Activated CD4-positive, alpha-beta T cell treated with anti-CD3 and anti-CD28 coated beads, Interleukin-2, Interleukin-6, amounts not matched to agents 100 ng/mL and 50 ng/mL, durations not matched to agents 16 hours and 8 hours (primary cell): Measurements from ENCODE around the gene OBSCN.
A peak's percentile ranks its signal among the peaks of the same experiment; 100 is the strongest.

ENCODE experiments used
- DNase-seq: peaks from one replicate; pipeline ENCODE4 v3.0.0-alpha.2; 2020

The OBSCN gene

GRCh38 chr1:228408869-228409805, 201.3 kb downstream of the OBSCN start:
- no peak for DNase-seq

DNA sequence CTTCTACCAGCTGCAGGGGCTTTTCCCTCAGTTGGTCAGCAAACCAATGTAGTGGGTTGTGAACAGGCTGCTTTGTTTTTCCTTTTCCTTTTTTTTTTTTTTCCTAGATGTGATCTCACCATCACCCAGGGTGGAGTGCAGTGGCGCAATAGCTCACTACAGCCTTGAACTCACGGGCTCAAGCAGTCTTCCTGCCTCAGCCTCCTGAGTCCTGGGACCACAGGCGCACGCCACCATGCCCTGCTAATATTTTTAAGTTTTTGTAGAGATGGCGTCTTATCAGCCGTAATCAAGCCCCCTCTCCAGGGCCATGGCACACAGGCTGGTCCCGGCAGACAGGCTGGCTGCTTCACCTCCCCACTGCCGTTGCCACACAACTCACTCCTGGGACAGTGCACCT, 202.2 kb downstream of the OBSCN start:
- no peak for DNase-seq

- no peak for DNase-seq
Observed at GRCh38 chr1:228410671-228411070, 202.8 kb downstream of the OBSCN start.

DNA sequence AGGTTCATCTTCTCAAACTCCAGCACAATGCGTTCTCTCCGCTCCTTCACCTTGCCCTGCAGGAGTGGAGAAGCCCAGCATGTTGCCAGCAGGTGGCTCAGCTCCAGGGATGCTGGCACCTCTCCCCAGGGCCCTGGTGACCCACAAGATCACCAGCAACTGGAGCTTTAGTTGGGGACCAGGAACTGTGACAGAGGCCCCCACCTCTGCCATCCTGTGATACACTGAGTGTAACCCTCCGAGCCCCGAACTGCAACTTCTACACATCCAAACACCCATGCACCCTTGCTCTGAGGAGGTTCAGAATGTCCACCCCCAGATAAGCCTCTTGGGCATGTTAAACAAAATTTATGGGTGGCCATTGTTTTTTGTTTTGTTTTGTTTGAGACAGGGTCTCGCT, 203.3 kb downstream of the OBSCN start:
- DNase-seq = no peak

- no peak for DNase-seq
Observed at GRCh38 chr1:228411548-228412430, 203.9 kb downstream of the OBSCN start.

DNA sequence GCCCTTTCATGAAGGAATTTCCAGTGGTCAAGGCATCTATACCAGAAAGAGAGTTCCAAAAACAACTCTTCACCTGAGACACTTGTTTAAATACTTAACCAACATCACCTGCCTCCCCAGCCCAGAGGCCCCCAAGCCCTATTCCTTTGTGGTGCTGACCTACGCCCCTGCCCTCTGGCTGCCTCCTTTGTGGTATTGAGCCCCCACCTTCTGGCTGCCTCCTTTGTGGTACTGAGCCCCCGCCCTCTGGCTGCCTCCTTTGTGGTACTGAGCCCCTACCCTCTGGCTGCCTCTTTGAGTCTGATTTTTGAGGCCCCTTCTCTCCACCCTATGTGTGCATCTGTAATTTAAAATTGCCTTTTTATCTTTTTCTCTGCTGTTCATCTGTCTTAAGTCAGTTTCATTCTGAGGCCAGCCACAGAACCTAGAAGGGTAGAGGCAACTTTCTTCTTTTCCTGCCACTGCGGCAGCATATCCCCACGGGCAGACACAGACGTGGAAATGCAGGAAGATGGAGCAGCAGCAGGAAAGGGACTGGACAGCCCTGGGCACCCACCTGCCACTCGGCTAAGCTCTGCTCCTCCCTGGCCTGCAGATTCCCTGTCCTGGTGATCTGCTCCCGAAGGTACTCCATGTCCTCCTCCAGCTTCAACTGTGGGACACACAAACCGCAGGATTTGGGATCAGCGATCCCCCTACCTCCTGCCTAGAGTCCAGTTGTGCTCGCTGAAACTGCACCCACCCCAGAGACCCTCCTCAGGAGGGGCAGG, 205.6 kb downstream of the OBSCN start:
- no peak for DNase-seq

GRCh38 chr1:228414511-228415211, 206.8 kb downstream of the OBSCN start:
- no peak for DNase-seq

DNA sequence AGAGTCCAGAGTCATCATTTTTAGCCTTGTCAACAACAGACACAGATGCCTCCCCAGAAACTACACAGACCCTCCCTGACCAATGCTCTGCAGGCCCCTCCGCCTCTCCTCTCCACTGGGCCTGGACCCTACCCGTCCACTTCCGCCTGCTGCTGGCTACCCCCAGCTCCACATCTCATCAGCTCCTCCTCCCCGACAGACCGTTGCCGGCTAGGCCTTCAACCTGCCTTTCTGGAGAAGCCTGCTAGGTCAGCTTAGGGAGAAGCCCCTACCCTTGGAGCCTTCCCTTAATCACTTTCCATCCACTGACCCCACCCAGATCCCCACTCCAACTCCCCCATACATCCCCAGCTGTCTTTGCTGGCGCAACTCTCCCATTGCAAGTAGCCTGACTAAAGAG, 207.4 kb downstream of the OBSCN start:
- no peak for DNase-seq

DNA sequence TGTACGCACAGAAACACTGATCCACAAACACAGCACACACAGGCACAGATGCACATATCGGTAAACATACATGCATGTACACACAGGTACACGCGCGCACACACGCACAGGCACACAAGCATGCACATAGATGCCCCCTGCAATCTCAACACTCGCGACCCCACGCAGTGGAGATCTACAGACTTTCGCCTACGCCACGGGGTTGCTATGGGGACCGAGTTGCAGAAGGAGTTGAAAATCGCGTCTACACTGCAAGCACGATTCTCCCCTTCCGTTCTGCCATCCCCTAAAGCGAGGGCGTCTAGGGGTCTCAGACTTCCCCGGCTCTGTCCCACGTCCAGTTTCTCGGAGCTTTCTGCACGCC, 208.0 kb downstream of the OBSCN start:
- DNase-seq = no peak

DNA sequence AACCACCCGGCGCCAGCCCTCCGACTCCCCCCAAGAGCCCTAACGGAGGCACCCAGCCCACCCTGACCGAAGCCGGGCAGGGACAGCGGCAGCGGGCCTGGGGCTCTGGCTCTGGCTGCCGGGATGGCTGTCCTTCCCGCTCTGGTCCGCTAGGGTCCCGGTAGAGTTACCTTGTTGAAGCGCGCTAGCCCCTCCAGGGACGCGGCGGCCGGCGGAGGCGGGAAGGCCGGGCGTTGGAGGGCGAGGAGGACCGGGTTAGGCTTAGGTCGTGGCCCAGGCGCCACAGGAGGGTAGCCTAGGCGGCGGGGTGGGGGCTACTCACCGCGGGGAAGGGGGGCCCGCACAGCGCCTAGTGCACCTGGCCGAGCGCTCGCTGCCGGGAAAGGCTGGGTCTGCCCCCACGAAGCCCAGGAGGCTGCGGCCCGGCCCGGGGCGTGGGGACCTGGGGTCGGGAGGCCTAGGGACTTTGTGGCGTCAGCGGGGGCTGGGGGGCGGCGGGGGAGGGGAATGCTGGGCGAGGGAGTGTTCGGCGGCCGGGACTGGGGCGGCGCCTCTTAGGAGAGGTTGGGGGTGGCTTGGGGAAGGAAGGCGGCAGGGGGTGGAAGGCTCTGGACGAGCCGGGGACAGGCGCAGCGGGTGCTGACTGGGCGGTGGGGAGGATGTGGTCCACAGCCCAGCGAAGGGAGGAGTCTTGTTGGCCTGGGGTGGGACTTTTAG, 208.5 kb downstream of the OBSCN start, which contains the start of gene TRIM17:
Gene TRIM17, minus strand, starts transcription at position 645 of the 717 bp plus-strand sequence. CDS start 1,789 bp downstream, outside the sequence.
- peak; percentile 39 for DNase-seq

GRCh38 chr1:228417061-228417460, 209.2 kb downstream of the OBSCN start:
- DNase-seq = no peak

- no peak for DNase-seq
Observed at GRCh38 chr1:228417483-228418203, 209.8 kb downstream of the OBSCN start.

- no peak for DNase-seq
Observed at GRCh38 chr1:228420968-228421826, 213.4 kb downstream of the OBSCN start.

- DNase-seq = no peak
Observed at GRCh38 chr1:228423404-228424053, 215.7 kb downstream of the OBSCN start.

DNA sequence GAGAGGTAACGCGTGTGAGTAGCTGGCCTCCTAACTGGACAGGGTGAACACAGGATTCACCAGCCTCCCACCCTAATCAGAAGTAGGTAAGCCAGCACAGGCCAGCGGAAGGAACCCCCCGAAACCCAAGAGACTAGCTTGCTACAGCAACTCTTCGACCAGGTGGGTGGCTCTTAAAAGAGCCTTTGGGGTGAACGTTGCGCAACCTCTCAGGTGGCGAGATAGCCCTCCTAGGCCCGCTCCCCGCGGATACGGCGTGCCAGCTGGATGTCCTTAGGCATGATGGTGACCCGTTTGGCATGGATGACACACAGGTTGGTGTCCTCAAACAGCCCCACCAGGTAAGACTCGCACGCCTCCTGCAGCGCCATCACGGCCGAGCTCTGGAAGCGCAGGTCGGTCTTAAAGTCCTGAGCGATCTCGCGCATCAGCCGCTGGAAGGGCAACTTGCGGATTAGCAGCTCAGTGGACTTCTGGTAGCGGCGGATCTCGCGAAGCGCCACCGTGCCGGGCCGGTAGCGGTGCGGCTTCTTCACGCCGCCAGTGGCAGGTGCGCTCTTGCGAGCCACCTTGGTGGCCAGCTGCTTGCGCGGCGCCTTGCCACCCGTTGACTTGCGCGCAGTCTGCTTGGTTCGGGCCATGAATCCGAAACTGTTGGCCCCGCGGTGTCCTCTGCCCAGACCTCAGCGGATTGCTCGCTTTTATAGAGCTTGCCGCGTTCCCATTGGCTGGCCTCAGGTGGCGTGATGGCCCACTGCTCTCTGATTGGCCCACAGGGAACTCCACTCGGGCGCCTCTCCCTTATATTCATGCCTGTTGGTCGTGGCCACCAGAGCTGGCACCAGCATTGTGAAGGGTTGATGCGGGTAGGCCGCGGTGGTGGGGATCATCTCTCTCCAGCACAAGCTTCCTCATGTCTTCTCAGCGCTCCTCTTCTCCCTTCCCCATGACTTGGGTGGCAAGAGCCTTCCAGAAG, 217.1 kb downstream of the OBSCN start:
- no peak for DNase-seq

DNA sequence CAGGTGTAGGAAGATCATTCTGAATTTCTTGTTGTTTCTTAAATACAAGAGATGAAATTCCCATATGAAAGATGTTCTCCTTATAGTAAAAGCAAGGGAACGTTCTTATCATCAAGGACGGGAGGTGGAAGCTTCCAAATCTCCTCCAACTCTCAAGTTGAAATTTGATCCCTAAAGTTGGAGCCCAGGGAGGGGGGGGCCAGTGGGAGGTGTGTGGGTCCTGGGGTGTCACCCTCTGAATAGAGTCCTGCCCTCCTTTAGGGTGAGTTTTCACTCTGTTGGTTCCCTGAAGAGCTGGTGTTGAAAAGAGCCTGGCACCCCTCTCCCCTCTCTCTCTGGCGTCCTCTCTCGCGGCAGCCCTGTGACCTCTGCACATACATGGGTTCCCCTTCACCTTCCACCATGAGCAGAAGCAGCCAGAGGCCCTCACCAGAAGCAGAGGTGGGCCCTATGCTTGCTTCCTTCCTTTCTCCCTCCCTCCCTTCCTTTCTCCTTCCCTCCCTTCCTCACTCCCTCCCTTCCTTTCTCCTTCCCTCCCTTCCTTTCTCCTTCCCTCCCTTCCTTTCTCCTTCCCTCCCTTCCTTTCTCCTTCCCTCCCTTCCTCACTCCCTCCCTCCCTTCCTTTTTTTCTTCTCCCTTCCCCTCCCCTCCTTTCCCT, 218.8 kb downstream of the OBSCN start:
- DNase-seq = no peak

DNA sequence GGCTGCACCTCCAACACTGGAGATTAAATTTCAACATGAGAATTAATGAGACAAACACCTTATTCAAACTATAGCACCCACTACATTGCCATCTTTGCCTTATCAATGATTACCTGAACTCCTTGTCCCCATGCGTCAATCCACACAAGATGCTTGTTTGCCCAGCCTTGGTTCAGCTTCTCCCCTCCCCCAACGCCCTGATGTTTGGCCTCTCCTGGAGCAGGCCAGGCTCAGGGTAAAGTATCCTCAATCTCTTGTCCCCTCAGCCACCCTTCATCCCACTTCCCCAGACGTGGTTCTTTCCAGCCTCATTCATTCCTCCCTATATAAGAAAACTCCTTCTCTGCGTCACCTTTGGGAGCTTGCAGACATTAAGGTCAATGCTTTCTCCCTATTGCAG, 220.6 kb downstream of the OBSCN start:
- DNase-seq = no peak
